Embryonic facial prominence (tissue), 1 donor: ENCODE measurements around the gene LRP4.
A peak's percentile ranks its signal among the peaks of the same experiment; 100 is the strongest.
"Not testable (repeated sequence)": the region's sequence is repeated elsewhere in the genome, so short reads cannot be mapped to it uniquely, and the experiment has no call there.

Experiments used
- DNase-seq: peaks from one replicate; pipeline ENCODE4 v3.0.0-alpha.2; 2016; ENCODE audit errors: extremely low spot score

LRP4 gene

GRCh38 chr11:46918083-46918787 lies at the start of gene LRP4:
TSS of gene LRP4 (minus strand) at chr11:46918550. CDS start at chr11:46918379, 171 bp downstream.
- no peak for DNase-seq

GRCh38 chr11:46967962-46968361 lies 49.6 kb upstream of the LRP4 start:
- no peak for DNase-seq

- no peak for DNase-seq
Measured at GRCh38 chr11:46966773-46967172, 48.4 kb upstream of the LRP4 start.

GRCh38 chr11:46963844-46964243 lies 45.5 kb upstream of the LRP4 start:
- DNase-seq: no peak

GRCh38 chr11:46961886-46962285 lies 43.5 kb upstream of the LRP4 start:
- not testable (repeated sequence) for DNase-seq

- no peak for DNase-seq
Measured at GRCh38 chr11:46961041-46961440, 42.7 kb upstream of the LRP4 start.

- DNase-seq: no peak
Measured at GRCh38 chr11:46958777-46959176, 40.4 kb upstream of the LRP4 start.

- no peak for DNase-seq
Measured at GRCh38 chr11:46953093-46953492, 34.7 kb upstream of the LRP4 start.

GRCh38 chr11:46952553-46952952 lies 34.2 kb upstream of the LRP4 start:
- DNase-seq: no peak

GRCh38 chr11:46951864-46952263 lies 33.5 kb upstream of the LRP4 start:
- no peak for DNase-seq

GRCh38 chr11:46949297-46949696 lies 30.9 kb upstream of the LRP4 start:
- no peak for DNase-seq

- DNase-seq: no peak
Measured at GRCh38 chr11:46948378-46949131, 30.2 kb upstream of the LRP4 start.

- no peak for DNase-seq
Measured at GRCh38 chr11:46947399-46948077, 29.2 kb upstream of the LRP4 start.

- DNase-seq: no peak
Measured at GRCh38 chr11:46944356-46945075, 26.2 kb upstream of the LRP4 start.

GRCh38 chr11:46942172-46942571 lies 23.8 kb upstream of the LRP4 start:
- no peak for DNase-seq

GRCh38 chr11:46936138-46937110 lies 18.1 kb upstream of the LRP4 start, which contains the start of gene CSTPP1:
TSS of gene CSTPP1 (plus strand) at chr11:46936761. CDS start at chr11:46936806, 45 bp downstream.
- peak; percentile 85 for DNase-seq

GRCh38 chr11:46930089-46930488 lies 11.7 kb upstream of the LRP4 start:
- DNase-seq: no peak

GRCh38 chr11:46928701-46929100 lies 10.4 kb upstream of the LRP4 start:
- DNase-seq: not testable (repeated sequence)

GRCh38 chr11:46927928-46928327 lies 9.6 kb upstream of the LRP4 start:
- not testable (repeated sequence) for DNase-seq

- no peak for DNase-seq
Measured at GRCh38 chr11:46920755-46921154, 2.4 kb upstream of the LRP4 start.
